GM18861 (cell line): ENCODE results near the gene IPO13.

ENCODE experiments used
- ATAC-seq: cut with Tn5 transposase; IDR thresholded peaks from one replicate; pipeline ENCODE4 v1.9.1; 2021; ENCODE audit not compliant: unreplicated experiment

Gene IPO13

GRCh38 chr1:43951021-43951985, 4.6 kb downstream of the IPO13 start:
- no peak for ATAC-seq

GRCh38 chr1:43952731-43953346, 6.1 kb downstream of the IPO13 start:
- ATAC-seq = no peak

- ATAC-seq = no peak
Observed at GRCh38 chr1:43953361-43953760, 6.6 kb downstream of the IPO13 start.

- ATAC-seq = no peak
Observed at GRCh38 chr1:43954036-43954435, 7.3 kb downstream of the IPO13 start.

GRCh38 chr1:43956234-43956633, 9.5 kb downstream of the IPO13 start:
- no peak for ATAC-seq

GRCh38 chr1:43957407-43958040, 10.8 kb downstream of the IPO13 start:
- ATAC-seq = no peak

- ATAC-seq = no peak
Observed at GRCh38 chr1:43958351-43959255, 11.9 kb downstream of the IPO13 start.

GRCh38 chr1:43960798-43961197, 14.0 kb downstream of the IPO13 start:
- ATAC-seq = no peak

GRCh38 chr1:43961692-43962091, 14.9 kb downstream of the IPO13 start:
- no peak for ATAC-seq

GRCh38 chr1:43962324-43962723, 15.6 kb downstream of the IPO13 start:
- no peak for ATAC-seq

- ATAC-seq = no peak
Observed at GRCh38 chr1:43963006-43963405, 16.3 kb downstream of the IPO13 start.

GRCh38 chr1:43963890-43964289, 17.1 kb downstream of the IPO13 start:
- no peak for ATAC-seq

GRCh38 chr1:43965316-43965715, 18.6 kb downstream of the IPO13 start:
- ATAC-seq = no peak

- no peak for ATAC-seq
Observed at GRCh38 chr1:43968348-43968948, 21.7 kb downstream of the IPO13 start.

GRCh38 chr1:43969416-43969745, 22.6 kb downstream of the IPO13 start:
- ATAC-seq = no peak

- ATAC-seq = peak; percentile 75
Observed at GRCh38 chr1:43969746-43970466, 23.2 kb downstream of the IPO13 start, which contains the start of gene DPH2. Gene DPH2, plus strand, starts transcription at chr1:43970010. Its CDS starts 166 bp downstream, at chr1:43970176.

- ATAC-seq = no peak
Observed at GRCh38 chr1:43970502-43970901, 23.8 kb downstream of the IPO13 start.

- no peak for ATAC-seq
Observed at GRCh38 chr1:43970911-43971310, 24.2 kb downstream of the IPO13 start.

- ATAC-seq = no peak
Observed at GRCh38 chr1:43971336-43971980, 24.7 kb downstream of the IPO13 start.
